CD4-positive, alpha-beta T cell treated with Interleukin-17A for 4 hours (primary cell): Measurements from ENCODE around the gene KLHL40.

Experiments used
- DNase-seq: peaks from one replicate; pipeline ENCODE4 v3.0.0-alpha.2; 2020; ENCODE audit warnings: mixed read lengths

KLHL40 gene

GRCh38 chr3:42657675-42658074 lies 27.7 kb upstream of the KLHL40 start:
- no peak for DNase-seq

- no peak for DNase-seq
Measured at GRCh38 chr3:42658091-42658770, 27.1 kb upstream of the KLHL40 start.

GRCh38 chr3:42658771-42659390 lies 26.5 kb upstream of the KLHL40 start:
- DNase-seq: no peak

- no peak for DNase-seq
Measured at GRCh38 chr3:42659451-42660130, 25.7 kb upstream of the KLHL40 start.

- DNase-seq: no peak
Measured at GRCh38 chr3:42660131-42660715, 25.1 kb upstream of the KLHL40 start.

GRCh38 chr3:42660898-42661297 lies 24.4 kb upstream of the KLHL40 start:
- no peak for DNase-seq

- no peak for DNase-seq
Measured at GRCh38 chr3:42661593-42662022, 23.7 kb upstream of the KLHL40 start.

- DNase-seq: no peak
Measured at GRCh38 chr3:42662037-42662812, 23.1 kb upstream of the KLHL40 start.

GRCh38 chr3:42662813-42663535 lies 22.4 kb upstream of the KLHL40 start:
- DNase-seq: no peak

- no peak for DNase-seq
Measured at GRCh38 chr3:42663581-42664437, 21.5 kb upstream of the KLHL40 start.

GRCh38 chr3:42664438-42664803 lies 20.9 kb upstream of the KLHL40 start:
- DNase-seq: no peak

GRCh38 chr3:42665050-42665878 lies 20.1 kb upstream of the KLHL40 start:
- no peak for DNase-seq

GRCh38 chr3:42666022-42666421 lies 19.3 kb upstream of the KLHL40 start:
- DNase-seq: no peak

- no peak for DNase-seq
Measured at GRCh38 chr3:42666577-42666998, 18.7 kb upstream of the KLHL40 start.

- no peak for DNase-seq
Measured at GRCh38 chr3:42667096-42667522, 18.2 kb upstream of the KLHL40 start.

GRCh38 chr3:42667523-42668412 lies 17.6 kb upstream of the KLHL40 start:
- no peak for DNase-seq

GRCh38 chr3:42668413-42668760 lies 16.9 kb upstream of the KLHL40 start:
- no peak for DNase-seq

GRCh38 chr3:42668793-42669217 lies 16.5 kb upstream of the KLHL40 start:
- DNase-seq: no peak

GRCh38 chr3:42670051-42670576 lies 15.2 kb upstream of the KLHL40 start:
- DNase-seq: no peak
